Lower leg skin (tissue), 4 donors: ENCODE measurements around the gene DGKE. TPM values are rescaled to one million over a fixed set of nuclear protein-coding genes. Genes with fewer than 3 reads are reported as not detected.
A peak's percentile ranks its signal among the peaks of the same experiment; 100 is the strongest.

Experiments used
- DNase-seq, 2 donors: peaks; one replicate each; pipeline ENCODE4 v3.0.0-alpha.2; 2019; ENCODE audit warnings: low spot score in 2 of 2
- H3K4me3 ChIP-seq: fragments of 200-600 bp; sonication (generic); 2 replicates; pipeline ENCODE4 v1.5.1; 2017; ENCODE audit warnings: mild to moderate bottlenecking, low read depth; ENCODE audit not compliant: poor library complexity, severe bottlenecking
- CTCF ChIP-seq, 3 donors: fragments of 450-650 bp; IDR thresholded peaks; one replicate each; pipeline ENCODE4 v1.5.1; 2016; ENCODE audit warnings: antibody characterized with exemption in 3 of 3, mild to moderate bottlenecking in 3 of 3, moderate library complexity in 2 of 3
- POLR2A ChIP-seq, 2 donors: fragments of 450-650 bp; IDR thresholded peaks; one replicate each; pipeline ENCODE4 v1.6.1; 2016 to 2017; ENCODE audit warnings: antibody characterized with exemption in 2 of 2, mild to moderate bottlenecking in 1 of 2, moderate library complexity in 1 of 2
- WGBS, 2 donors: methylation state at CpG; one replicate each; pipeline ENCODE4 v1.1.5; 2018; 5-methylcytosine and 5-hydroxymethylcytosine counted together
- intact Hi-C: fragments of 100-400 bp; cut with DNase I; formaldehyde crosslinking; loops from one replicate; pipeline ENCODE4 v1.15.0; 2023; ENCODE audit warnings: low total_unique reads
- total RNA-seq, 4 donors: library from RNA; depleted of rRNA; stranded (reverse); fragments of >200 nt; gene quantifications; one replicate each; pipeline ENCODE4 v1.1.0, GENCODE V29; 2016

The DGKE gene
- total RNA-seq, 4 donors from 2014 or later, result 2.5 to 5.7 (median 3.2) TPM

- H3K4me3 ChIP-seq, result no peak overlapping the region
- TF ChIP-seq CTCF (IDR thresholded peaks at IDR 0.05), result no peak
- no peak for TF ChIP-seq POLR2A (IDR thresholded peaks at IDR 0.05)
- no peak for DNase-seq
- WGBS, 2 donors, result 92% methylated on average over 9 of the region's 9 CpGs
- intact Hi-C loops, result no loop called here
Measured at GRCh38 chr17:56809106-56809819, 24.7 kb upstream of the DGKE start.

DNA sequence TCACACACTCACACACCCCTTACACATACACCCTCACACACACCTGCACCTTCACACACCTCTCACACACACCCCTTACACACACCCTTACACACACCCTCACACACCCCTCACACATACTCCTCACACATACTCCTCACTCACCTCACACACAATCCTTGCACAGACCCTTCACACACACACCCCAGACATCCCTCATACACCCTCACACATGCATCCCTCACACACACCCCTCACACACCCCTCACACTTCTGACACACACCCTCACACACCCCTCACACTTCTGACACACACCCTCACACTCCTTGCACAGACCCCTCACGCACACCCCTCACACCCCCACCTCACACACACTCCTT lies 24.2 kb upstream of the DGKE start:
- intact Hi-C loops, result no loop called here
- TF ChIP-seq POLR2A (IDR thresholded peaks at IDR 0.05), result no peak
- TF ChIP-seq CTCF (IDR thresholded peaks at IDR 0.05), result no peak
- WGBS, 2 donors, result 88 to 93% methylated on average over 1 of the region's 1 CpG
- DNase-seq, result no peak
- no peak overlapping the region for H3K4me3 ChIP-seq

DNA sequence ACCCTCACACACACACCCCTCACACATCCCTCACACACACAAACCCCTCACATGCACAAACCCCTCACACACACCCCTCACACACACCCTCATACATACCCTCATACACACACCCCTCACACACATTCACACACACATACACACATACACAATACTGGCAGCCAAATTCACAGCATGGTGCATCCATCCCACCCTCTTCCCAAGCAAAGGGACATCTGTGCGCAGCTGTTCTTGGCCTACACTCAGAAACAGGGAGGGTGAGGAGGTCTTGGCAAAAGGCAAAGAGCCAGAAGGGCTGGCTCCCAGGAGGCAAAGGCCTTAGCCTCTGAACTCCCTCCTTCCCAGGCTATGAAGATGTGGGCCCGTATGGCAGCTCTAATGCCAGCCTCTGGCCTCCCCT lies 23.6 kb upstream of the DGKE start:
- no peak overlapping the region for H3K4me3 ChIP-seq
- 61 to 80% methylated on average over 2 of the region's 2 CpGs for WGBS, 2 donors
- TF ChIP-seq POLR2A (IDR thresholded peaks at IDR 0.05) (no peak), CTCF (IDR thresholded peaks at IDR 0.05) (peak in 1 of 3 donors; percentile 14)
- intact Hi-C loops, result no loop called here
- DNase-seq, result no peak

- TF ChIP-seq POLR2A (IDR thresholded peaks at IDR 0.05) (no peak), CTCF (IDR thresholded peaks at IDR 0.05) (no peak)
- intact Hi-C loops, result no loop called here
- 89 to 96% methylated on average over 12 of the region's 12 CpGs for WGBS, 2 donors
- no peak overlapping the region for H3K4me3 ChIP-seq
- DNase-seq, result no peak
Measured at GRCh38 chr17:56810891-56811775, 22.8 kb upstream of the DGKE start.

DNA sequence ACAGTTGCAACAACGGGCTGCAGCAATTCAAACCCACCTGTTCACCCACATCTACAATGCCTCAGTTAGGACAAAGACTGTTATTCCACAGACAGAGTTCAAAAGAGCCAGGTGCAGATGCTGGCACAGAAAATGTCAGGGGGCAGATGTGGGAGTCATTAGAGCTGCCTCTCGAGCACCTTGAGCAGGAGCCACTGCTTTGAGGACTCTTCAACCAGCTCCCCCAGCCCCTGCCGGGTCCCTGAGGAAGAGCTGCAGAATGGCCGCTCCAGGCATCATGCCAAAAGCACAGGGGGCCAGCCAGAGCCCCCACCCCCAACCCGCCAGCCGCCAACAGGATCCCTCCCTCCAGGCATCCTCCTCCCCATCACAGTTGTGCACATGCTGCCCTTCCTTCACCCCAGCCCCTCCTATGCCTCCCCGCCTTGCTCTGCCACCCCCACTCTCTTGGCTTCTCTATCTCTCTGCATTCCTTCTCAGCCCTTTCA lies 21.0 kb upstream of the DGKE start:
- DNase-seq, result no peak

More for the DNA sequence above, 21.0 kb upstream of the DGKE start:
- intact Hi-C loops, result no loop called here
- TF ChIP-seq POLR2A (IDR thresholded peaks at IDR 0.05) (no peak), CTCF (IDR thresholded peaks at IDR 0.05) (no peak)
- H3K4me3 ChIP-seq, result no peak overlapping the region
- 56 to 57% methylated on average over 6 to 7 of the region's 7 CpGs for WGBS, 2 donors
